Loucy (cell line): Measurements from ENCODE around the gene STX8.

ENCODE experiments used
- CTCF ChIP-seq: fragments of 200-600 bp; sonication (generic); conservative IDR thresholded peaks from 2 replicates; pipeline ENCODE4 v1.5.1; 2014; ENCODE audit warnings: mild to moderate bottlenecking, antibody characterized with exemption, low read length
- EZH2phosphoT487 ChIP-seq: fragments of 200-600 bp; IDR thresholded peaks from 2 replicates; pipeline ENCODE4 v1.6.1; 2018; ENCODE audit warnings: antibody characterized with exemption, mild to moderate bottlenecking, moderate library complexity, borderline replicate concordance

GRCh38 chr17:9255833-9256232, 319.8 kb downstream of the STX8 start:
- no peak for TF ChIP-seq CTCF
- TF ChIP-seq EZH2phosphoT487: no peak
